GM18519 (cell line): ENCODE measurements around the gene NINJ2.
"Not testable (repeated sequence)": the region's sequence is repeated elsewhere in the genome, so short reads cannot be mapped to it uniquely, and the experiment has no call there.

Experiments
- ATAC-seq: cut with Tn5 transposase; IDR thresholded peaks from one replicate; pipeline ENCODE4 v1.9.1; 2021; ENCODE audit warnings: mild to moderate bottlenecking, moderate library complexity; ENCODE audit not compliant: unreplicated experiment, low FRiP score

The NINJ2 gene, protein sequence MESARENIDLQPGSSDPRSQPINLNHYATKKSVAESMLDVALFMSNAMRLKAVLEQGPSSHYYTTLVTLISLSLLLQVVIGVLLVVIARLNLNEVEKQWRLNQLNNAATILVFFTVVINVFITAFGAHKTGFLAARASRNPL

DNA sequence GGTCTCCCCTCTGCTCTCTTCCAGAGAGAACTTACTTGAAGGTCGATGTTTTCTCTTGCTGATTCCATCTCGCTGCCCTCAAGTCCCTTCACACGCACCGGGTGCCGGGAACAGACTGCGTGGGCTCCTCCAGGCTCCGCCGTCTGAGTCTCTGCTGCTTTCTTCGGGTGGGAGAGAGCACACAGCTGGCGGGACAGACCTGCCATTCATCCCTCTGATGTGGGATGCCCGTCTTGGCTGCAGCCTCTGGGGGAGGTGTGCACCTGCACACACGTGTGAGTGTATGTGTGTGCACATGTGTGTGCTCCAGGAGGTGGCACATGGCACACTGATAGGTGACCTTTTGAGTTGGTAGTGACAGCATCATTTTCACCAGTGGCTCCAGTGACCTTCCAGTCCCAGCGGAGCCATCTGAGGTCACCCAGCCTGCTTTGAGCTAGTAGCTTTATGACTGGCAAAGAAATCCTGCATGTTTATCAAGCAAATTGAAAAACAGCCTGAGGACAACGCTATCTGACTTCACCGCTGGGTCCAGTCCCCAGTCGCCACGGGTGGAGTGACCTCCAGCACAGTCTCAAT, at the start of gene NINJ2:
NINJ2 (minus strand) TSS at position 153 of the 579 bp plus-strand sequence; CDS start at position 68, 85 bp downstream.
- no peak for ATAC-seq

DNA sequence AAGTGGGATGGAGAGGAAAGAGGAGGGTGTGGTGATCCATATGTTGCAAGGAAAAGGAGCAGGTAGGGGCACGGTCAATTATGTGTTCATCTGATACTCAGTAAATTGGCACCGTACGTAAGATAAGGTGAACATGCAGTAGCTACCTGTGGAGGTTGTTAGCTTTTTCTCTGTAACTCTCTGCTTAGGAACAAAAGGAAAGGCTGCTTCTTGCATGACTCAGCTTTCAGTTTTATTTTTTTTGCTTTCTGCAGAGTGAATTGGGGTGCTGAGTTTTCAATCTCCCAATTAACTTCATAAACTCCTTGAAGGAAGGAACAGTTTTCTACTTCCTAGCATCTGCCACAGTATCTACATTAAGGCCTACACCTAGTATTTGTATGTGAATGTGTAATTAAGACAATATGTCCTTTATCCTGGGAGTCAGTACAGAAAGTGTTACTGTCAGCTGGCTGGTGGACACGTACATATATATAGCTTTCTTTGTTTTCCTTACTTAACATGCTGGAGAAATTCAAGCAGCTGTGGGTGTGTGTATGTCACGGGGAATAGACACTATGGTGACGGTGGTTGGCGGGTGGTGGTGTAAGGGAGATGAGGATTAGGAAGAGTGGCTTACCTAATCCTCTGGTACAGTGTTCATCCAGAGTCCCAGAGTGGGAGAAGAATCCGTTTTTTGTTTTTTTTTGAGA, 49.1 kb upstream of the NINJ2 start:
- no peak for ATAC-seq

DNA sequence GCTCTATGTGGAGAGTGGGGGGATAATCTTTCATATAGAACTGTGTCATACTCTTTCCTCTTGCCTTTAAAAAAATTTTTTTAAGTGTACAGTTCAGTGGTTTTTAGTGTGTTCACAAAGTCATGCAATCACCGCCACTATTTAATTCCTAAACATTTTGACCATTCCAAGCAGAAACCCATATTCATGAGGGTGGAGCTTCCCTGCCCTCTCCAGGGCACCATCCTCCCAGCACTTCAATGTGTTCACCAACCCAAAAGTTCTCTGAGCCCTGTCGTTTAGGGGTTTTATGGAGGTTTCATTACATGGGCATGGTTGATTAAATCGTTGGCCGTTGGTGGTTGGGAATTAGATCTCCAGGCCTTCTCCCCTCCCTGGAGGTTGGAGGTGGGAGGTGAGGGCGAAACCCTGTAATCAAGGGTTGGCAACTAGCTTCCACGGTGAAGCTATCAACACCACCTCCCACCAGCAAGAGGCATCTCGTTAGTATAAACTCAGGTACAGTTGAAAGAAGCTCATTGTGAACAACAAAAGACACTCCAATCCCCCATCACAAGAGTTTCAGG, 46.3 kb upstream of the NINJ2 start:
- ATAC-seq: no peak

DNA sequence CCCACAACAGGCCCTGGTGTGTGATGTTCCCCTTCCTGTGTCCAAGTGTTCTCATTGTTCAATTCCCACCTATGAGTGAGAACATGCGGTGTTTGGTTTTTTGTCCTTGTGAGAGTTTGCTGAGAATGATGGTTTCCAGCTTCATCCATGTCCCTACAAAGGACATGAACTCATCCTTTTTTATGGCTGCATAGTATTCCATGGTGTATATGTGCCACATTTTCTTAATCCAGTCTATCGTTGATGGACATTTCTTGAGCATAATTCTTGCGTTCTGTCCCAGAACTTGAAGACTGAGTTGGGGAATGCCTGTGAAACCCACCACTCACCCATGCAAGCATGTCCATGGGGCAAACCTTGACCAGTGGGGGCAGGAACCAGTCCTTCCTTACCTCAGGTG, 44.8 kb upstream of the NINJ2 start:
- ATAC-seq: not testable (repeated sequence)

DNA sequence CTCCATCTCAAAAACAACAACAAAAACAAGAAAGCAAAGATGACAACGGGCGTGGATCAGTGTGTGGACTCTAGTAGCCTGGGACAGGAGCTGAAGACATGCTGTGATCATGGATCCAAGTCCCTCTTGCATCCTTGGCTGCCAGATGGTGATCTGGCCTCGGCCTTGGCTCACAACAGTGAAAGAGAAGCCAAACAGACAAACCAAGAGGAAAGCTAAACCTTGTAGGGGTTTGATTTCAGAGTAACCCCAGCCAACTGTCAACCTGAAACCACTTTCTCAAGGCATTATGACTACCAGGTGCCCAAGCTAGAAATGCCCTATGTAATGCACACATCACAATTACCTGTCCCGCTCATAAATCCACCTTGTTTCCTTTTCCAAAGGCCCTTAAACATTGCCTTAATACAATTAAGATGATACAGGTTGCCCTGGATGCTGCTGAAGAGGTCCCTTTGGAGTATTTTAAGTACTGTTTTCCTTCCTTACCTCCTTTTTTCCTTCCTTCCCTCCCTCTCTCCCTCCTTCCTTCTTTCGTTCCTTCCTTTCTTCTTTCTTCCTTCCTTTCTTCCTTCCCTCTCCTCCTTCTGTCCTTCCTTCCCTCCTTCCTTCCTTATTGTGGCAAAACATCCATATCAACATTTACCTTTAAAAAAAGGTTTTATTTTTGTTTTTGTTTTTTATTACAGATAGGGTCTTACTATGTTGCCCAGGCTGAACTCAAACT, 41.4 kb upstream of the NINJ2 start:
- no peak for ATAC-seq

DNA sequence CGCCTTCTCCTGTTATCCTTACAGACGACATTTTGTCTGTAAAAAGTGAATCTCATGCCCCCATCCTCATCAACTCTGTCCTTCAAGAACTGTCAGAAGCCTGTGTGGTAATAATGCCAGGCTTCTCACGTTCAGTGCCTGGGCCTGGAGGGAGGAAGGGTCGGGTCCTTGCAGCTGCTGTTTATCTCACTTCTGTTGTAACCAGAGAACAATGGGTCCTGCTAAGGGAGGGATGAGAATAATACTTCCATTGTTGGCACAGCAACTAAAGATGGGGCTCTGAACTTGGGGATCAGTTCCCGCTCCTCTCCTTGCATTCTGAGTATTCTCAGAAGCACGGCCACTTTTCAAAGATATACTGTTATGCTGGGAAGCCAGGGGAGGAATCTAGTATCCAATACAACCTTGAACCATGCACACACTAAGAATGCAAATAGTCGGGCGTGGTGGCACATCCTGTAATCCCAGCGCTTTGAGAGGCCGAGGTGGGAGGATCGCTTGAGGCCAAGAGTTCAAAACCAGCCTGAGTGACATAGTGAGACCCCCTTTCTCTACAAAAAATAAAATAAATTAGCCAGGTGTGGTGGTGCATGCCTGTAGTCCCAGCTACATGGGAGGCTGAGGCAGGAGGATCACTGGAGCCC, 38.8 kb upstream of the NINJ2 start:
- no peak for ATAC-seq

DNA sequence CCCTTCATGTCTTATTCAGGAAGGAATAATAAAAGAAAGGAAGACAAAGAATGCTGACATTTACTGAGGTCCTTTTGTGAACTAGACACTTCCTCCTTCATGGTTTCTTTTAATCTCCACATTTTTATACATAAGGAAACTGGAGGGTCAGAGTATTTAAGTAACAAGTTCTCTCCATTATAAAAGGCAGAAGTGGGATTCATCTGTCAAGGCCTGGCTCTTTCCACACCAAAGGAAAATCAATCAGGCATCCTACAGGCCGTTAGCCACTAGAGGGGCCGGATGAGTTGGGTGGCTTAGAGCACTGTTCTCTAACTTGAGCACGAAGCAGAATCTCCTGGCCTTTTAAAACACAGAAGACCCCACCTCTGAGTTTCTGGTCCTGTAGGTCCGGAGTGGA, 36.8 kb upstream of the NINJ2 start:
- ATAC-seq: no peak

DNA sequence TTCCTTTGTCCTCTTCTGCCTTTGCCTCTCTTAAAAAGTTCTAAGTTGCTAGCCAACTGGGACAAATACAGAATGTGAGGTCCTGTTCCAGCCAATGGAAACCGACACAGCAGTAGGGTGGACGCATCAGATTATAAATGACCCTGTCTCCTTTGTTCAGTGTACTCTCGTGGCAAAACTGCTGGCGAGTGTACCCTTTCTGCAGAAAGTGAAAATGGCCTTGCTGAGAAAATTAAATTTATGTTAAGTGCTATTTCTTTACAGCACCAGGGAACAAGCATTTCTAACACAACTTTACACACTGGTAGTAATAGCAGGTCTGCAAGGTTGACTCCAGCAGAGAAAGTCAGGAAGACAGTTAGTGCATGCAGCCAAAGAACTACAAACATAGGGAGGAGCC, 35.0 kb upstream of the NINJ2 start:
- ATAC-seq: not testable (repeated sequence)

DNA sequence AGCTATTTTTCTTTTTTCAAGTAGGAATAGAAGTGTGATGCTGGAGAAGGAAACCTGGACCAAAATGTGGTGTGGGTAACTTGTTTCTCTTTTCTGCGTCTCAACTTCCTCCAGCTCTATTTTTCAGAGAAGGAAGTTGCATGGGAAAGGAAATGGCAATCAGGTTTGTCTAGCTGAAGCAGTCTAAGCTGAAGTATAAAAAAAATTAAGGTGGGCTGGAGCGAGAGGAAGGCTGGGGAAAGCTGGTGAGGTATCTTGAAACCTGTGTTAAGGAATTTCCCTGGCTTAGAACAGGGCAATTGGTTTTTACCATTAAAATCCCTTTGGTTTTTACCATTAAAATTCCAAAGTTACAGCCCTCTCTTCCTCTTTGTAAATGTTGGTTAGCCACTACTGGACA, 34.2 kb upstream of the NINJ2 start:
- ATAC-seq: no peak

DNA sequence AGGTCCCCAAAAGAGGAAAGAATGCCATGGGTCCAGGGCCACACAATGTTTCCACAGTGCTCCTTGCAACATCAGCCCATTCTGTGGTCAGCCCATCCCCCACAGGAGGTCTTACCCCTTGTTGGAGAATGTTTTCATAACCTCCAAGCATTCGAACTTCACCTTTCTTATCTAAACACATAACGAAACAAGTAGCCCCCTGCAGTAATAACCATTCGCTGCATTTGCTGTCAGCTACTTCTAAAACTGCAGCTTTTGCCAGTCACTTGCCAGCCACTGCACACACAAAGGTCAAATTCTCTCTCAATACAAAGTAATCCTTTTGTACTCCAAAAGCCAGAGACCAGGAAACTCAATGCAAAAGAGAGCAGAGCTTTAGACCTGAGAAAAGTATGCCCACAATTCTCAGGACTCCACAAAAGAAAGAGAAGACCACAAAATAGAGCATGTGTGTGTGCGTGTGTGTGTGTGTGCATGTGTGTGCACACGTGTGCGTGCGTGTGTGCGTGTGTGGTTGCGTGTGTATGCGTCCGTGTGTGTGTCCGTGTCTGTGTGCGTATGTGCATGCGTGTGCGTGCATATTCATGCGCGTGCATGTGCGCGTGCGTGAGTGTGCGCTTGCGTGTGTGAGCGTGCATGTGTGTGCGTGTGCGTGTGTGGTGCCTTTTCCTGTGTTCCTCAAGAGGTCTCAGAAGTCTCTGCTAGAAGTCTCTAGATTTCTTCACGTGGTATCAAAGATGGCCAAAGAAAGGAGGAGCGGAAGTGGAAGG, 31.7 kb upstream of the NINJ2 start:
- ATAC-seq: no peak

DNA sequence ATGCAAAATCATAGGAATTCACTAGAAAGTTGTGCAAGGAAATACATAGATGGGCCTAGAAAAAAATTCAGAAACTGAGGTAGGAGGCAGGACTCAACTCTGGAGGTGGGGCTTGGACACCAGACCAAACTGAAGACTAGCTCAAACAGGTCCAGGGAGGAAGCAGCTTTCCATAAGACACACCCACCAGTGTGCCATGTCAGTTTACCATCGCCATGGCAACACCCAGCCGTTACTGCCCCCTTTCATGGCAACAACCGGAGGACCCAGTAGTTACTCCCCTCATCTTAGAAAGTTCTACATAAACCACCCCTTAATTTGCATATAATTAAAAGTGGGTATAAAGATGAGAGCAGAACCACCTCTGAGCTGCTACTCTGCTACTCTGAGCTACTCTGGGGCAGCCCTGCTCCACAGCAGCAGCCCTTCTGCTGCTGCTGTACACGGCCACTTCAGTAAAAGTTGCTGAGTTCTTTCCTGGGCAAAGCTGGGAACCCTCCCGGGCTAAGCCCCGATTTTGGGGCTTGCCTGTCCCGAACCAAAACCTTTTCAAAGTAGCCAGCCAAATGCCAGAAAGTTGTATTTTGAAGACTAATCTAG, 30.8 kb upstream of the NINJ2 start:
- ATAC-seq: no peak

DNA sequence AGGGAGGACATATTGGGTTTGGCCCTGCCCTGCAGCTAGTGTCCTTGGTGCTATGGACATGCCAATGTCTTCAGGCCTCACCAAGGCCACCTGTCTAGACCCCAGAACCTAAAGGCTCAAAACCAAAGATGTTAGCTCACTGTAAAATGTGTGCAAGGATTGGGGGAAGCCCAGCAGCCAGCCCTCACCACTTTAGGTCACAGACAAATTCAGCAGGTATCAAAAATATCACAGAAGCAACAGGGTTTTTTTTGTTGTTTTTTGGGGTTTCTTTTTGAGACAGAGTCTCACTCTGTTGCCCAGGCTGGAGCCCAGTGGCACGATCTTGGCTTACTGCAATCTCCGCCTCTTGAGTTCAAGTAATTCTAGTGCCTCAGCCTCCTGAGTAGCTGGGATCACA, 29.0 kb upstream of the NINJ2 start:
- no peak for ATAC-seq

DNA sequence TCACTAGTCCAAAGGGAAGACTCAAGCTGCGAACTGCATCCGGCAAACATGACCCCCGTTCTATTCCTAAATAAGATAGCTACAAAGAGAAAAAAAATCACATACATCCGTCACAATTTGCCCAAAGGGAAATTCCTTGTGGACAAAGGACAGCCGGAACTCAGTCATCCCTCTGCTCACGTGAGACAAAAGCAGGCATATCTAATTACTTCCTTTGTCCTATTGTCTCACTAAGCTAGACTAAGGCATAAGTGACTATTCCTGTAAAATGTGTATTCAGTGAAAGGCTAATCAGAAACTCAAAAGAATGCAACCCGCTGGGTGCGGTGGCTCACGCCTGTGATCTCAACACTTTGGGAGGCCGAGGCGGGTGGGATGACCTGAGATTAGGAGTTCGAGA, 27.2 kb upstream of the NINJ2 start:
- no peak for ATAC-seq

DNA sequence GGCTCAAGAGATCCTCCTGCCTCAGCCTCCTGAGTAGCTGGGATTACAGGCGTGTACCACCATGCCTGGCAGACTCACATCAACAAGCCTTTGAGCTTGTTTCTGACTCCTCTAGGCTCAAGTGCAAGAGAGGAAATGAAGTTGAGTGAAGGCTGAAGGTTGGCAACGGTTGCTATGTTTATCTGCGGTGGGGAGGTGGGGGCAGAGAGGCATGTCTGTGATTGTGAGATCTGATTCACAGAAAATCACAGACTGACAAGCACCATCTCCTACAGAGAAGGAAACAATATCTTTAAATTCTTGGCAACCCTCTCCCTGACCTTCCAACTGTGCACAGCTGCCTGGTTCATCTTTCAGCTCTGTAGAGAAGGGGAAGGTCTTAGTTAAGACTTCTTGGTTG, 22.1 kb upstream of the NINJ2 start:
- peak; percentile 66 for ATAC-seq

DNA sequence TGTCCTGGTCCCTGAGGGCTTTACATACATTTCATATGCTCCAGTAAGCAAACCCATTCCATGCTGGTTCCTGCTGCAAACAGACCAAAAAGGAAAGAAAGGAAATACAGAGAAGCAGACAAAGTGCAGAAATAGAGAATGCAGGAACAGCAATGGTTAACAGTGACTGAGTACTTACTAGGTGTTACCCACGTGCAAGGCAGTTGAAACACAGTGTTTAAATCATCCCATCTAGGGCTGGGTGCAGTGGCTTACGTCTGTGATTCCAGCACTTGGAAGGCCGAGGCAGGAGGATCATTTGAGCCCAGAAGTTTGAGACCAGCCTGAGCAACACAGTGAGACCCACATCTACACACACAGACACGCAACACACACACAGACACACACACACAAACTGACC, 21.2 kb upstream of the NINJ2 start:
- ATAC-seq: no peak

DNA sequence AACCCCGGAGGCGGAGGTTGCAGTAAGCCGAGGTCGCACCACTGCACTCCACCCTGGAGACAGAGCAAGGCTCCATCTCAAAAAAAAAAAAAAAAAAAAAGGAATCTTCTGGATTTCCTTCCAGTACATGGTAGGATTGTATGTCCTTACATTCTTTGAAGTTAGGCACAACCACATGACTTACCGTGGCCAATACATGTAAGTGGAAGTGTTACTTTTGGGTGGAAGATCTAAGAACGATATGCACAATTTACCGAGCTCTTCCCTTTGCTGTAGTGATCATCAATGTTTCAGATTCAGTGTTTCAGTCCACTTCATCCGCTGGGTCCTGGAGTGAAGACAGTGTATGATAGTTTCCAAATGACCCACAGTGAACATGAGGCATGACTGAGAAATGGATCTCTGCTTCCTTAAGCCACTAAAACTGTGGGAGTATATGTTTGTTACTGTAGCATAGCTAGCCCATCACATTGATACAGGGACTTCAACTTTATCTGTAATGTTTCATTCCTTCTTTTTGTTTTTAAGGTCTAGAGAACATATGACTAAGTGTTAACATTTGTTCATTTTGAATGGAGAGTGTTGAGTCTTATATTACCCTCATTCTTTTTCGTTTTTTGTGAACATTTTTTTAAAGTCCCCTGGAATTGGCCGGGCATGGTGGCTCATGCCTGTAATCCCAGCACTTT, 18.5 kb upstream of the NINJ2 start:
- no peak for ATAC-seq

DNA sequence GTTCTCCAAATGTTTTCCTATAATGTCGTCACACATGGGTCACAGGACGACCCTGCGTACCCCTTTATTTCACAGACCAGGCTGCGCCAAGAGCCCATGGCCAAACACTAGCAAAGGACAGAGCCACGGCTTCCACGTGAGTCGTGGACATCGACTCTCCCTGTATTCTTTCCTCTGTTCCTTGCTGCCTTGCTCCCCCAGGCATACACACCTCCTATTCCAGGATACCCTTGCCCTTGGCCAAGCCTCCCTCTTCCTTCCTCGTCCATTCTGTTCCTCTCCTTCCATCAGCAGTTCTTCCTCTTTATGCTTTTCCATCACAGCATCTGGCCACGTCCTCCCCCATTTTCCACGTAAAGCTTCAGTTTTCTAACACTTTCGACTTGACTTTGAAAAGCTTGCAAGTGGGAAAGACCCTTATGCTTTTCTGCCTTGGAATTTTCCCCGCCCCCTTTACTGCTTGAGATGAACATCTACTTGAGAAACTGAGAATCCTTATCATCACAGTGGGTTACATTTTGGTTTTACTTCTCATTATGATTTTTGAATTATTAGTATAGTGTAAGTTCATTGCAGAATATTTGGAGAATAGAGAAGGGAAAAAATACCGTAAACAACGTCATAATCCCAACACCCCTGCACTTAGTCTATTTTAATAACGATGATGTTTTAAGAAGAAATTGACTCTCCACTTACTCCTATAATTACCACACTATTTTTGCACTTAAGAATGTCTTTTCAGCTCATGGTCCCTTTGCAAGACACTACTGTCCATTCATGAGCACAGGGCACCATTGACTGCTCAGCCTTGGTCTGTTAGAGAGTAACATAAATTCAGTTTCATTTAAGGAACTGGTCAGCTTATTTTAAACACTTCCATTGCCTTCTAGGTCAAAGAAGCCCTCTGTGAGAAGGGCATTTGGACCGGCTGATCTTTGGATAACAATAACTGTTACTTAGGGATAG, 15.8 kb upstream of the NINJ2 start:
- ATAC-seq: no peak

DNA sequence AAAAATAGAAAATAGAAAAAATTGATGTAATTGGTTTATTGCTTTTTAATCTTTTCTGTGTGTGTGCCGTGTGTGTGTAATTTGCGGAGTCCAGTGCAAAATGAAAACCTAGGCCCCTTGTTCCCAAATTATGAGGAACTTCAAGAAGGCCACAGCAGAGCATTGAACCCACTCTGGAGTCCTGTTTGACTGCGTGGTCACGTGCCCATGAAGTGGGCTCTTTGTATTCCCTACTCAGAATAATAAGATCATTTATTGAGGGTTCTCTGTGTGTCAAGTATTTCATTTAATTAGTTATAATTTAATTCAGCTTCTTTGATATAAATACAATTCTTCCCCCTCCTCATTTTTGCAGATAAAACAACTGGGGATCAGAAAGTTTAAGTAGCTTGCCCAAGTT, 12.3 kb upstream of the NINJ2 start:
- no peak for ATAC-seq
